Skeletal muscle satellite cell (primary cell): ENCODE data around the gene AGRP.
"Not testable (repeated sequence)": the region's sequence is repeated elsewhere in the genome, so short reads cannot be mapped to it uniquely, and the experiment has no call there.

Source experiments
- H3K27me3 ChIP-seq: 2 replicates; pipeline ENCODE4 v1.7.0; 2013; ENCODE audit warnings: low read length; ENCODE audit not compliant: control insufficient read depth, insufficient read depth
- H3K36me3 ChIP-seq: 2 replicates; pipeline ENCODE4 v1.7.0; 2013; ENCODE audit warnings: mild to moderate bottlenecking, control low read depth, low read length; ENCODE audit not compliant: insufficient read depth
- H3K4me1 ChIP-seq: 2 replicates; pipeline ENCODE4 v1.7.0; 2013; ENCODE audit warnings: low read length; ENCODE audit not compliant: control insufficient read depth, insufficient read depth
- H3K4me2 ChIP-seq: 2 replicates; pipeline ENCODE4 v1.7.0; 2013; ENCODE audit warnings: mild to moderate bottlenecking, low read length
- H3K4me3 ChIP-seq: 2 replicates; pipeline ENCODE4 v1.7.0; 2013; ENCODE audit warnings: low read length
- H3K9ac ChIP-seq: 2 replicates; pipeline ENCODE4 v1.7.0; 2013; ENCODE audit warnings: mild to moderate bottlenecking, low read depth, low read length, moderate library complexity
- H3K9me3 ChIP-seq: replicated peaks from 2 replicates; pipeline ENCODE4 v1.7.0; 2013; ENCODE audit warnings: mild to moderate bottlenecking, control low read depth, low read length

Gene AGRP

GRCh38 chr16:67518676-67519075 is 35.3 kb upstream of the AGRP start:
- no peak overlapping the region for H3K4me2 ChIP-seq
- no peak overlapping the region for H3K4me3 ChIP-seq
- H3K27me3 ChIP-seq: no peaks in the 10 kb centered on the region
- peaks cover 10% of the 10 kb centered on the region for H3K4me1 ChIP-seq
- no peak overlapping the region for H3K9ac ChIP-seq
- no peaks in the 10 kb centered on the region for H3K9me3 ChIP-seq
- no peaks in the 10 kb centered on the region for H3K36me3 ChIP-seq

- Histone ChIP-seq H3K9ac (no peak overlapping the region), H3K27me3 (no peaks in the 10 kb centered on the region), H3K4me1 (peaks cover 10% of the 10 kb centered on the region), H3K4me3 (no peak overlapping the region), H3K4me2 (no peak overlapping the region), H3K9me3 (no peaks in the 10 kb centered on the region), H3K36me3 (no peaks in the 10 kb centered on the region)
Measured at GRCh38 chr16:67517661-67518423, 34.5 kb upstream of the AGRP start.

- H3K9ac ChIP-seq: no peak overlapping the region
- no peaks in the 10 kb centered on the region for H3K27me3 ChIP-seq
- peaks cover 10% of the 10 kb centered on the region for H3K4me1 ChIP-seq
- H3K36me3 ChIP-seq: no peaks in the 10 kb centered on the region
- H3K9me3 ChIP-seq: no peaks in the 10 kb centered on the region
- no peak overlapping the region for H3K4me2 ChIP-seq
- H3K4me3 ChIP-seq: no peak overlapping the region
Measured at GRCh38 chr16:67517155-67517445, 33.8 kb upstream of the AGRP start.

- no peaks in the 10 kb centered on the region for H3K36me3 ChIP-seq
- H3K4me3 ChIP-seq: no peak overlapping the region
- no peak overlapping the region for H3K9ac ChIP-seq
- H3K4me2 ChIP-seq: no peak overlapping the region
- no peaks in the 10 kb centered on the region for H3K27me3 ChIP-seq
- peaks cover 7% of the 10 kb centered on the region for H3K4me1 ChIP-seq
- no peaks in the 10 kb centered on the region for H3K9me3 ChIP-seq
Measured at GRCh38 chr16:67516296-67517154, 33.2 kb upstream of the AGRP start.

- Histone ChIP-seq H3K27me3 (no peaks in the 10 kb centered on the region), H3K4me1 (peaks cover 7% of the 10 kb centered on the region), H3K9me3 (no peaks in the 10 kb centered on the region), H3K36me3 (no peaks in the 10 kb centered on the region), H3K9ac (no peak overlapping the region), H3K4me3 (no peak overlapping the region), H3K4me2 (no peak overlapping the region)
Measured at GRCh38 chr16:67514382-67514828, 31.1 kb upstream of the AGRP start.

GRCh38 chr16:67513892-67514291 is 30.5 kb upstream of the AGRP start:
- H3K4me2 ChIP-seq, H3K4me1 ChIP-seq, H3K9ac ChIP-seq, H3K4me3 ChIP-seq, H3K36me3 ChIP-seq, H3K9me3 ChIP-seq, H3K27me3 ChIP-seq: not testable (repeated sequence)

- Histone ChIP-seq H3K9me3 (no peaks in the 10 kb centered on the region), H3K36me3 (no peaks in the 10 kb centered on the region), H3K4me2 (no peak overlapping the region), H3K4me1 (no peaks in the 10 kb centered on the region), H3K9ac (no peak overlapping the region), H3K4me3 (no peak overlapping the region), H3K27me3 (no peaks in the 10 kb centered on the region)
Measured at GRCh38 chr16:67509016-67509415, 25.7 kb upstream of the AGRP start.

GRCh38 chr16:67506468-67506867 is 23.1 kb upstream of the AGRP start:
- no peak overlapping the region for H3K9ac ChIP-seq
- no peaks in the 10 kb centered on the region for H3K4me1 ChIP-seq
- H3K4me2 ChIP-seq: no peak overlapping the region
- H3K36me3 ChIP-seq: no peaks in the 10 kb centered on the region
- H3K27me3 ChIP-seq: no peaks in the 10 kb centered on the region
- no peaks in the 10 kb centered on the region for H3K9me3 ChIP-seq
- no peak overlapping the region for H3K4me3 ChIP-seq

- Histone ChIP-seq H3K27me3 (no peaks in the 10 kb centered on the region), H3K4me2 (no peak overlapping the region), H3K9ac (no peak overlapping the region), H3K36me3 (no peaks in the 10 kb centered on the region), H3K4me3 (no peak overlapping the region), H3K9me3 (no peaks in the 10 kb centered on the region), H3K4me1 (no peaks in the 10 kb centered on the region)
Measured at GRCh38 chr16:67504031-67505021, 21.0 kb upstream of the AGRP start.

GRCh38 chr16:67499106-67499505 is 15.8 kb upstream of the AGRP start:
- Histone ChIP-seq H3K4me3 (no peak overlapping the region), H3K9ac (no peak overlapping the region), H3K4me1 (no peaks in the 10 kb centered on the region), H3K4me2 (no peak overlapping the region), H3K27me3 (no peaks in the 10 kb centered on the region), H3K36me3 (no peaks in the 10 kb centered on the region), H3K9me3 (no peaks in the 10 kb centered on the region)
